ENCODE data around the gene RAI1.

Gene RAI1

DNA sequence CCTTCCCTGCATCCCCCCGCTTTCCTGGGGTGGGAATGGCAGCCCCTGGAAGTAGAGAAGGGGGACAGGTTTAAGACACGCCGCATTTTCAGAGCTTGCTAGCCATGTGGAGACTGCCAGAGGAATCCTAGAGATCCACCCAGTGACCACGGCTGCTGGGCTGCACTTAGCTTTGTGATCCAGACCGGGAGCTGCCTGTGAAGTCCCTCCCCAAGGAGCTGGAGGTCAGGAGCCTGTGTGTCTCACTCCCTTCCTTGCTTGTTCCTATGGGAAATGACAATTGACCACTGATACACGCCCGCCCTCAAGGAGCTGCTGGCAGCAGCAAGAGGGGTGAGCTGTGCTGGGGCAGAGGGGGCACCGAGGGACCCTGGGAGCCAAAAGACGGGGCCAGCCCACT is 81.9 kb downstream of the RAI1 start:
- FAIRE-seq (no peak), DNase-seq (ENCODE audit: insufficient read length, low spot score) (no peak)
- TF ChIP-seq POLR2A (IDR thresholded peaks at IDR 0.05; ENCODE audit: low read depth, low read length), result no peak

GRCh38 chr17:17763734-17764133 is 82.5 kb downstream of the RAI1 start:
- FAIRE-seq, result no peak
- no peak for TF ChIP-seq POLR2A (IDR thresholded peaks at IDR 0.05; ENCODE audit: low read depth, low read length)

GRCh38 chr17:17765359-17766076 is 84.3 kb downstream of the RAI1 start:
- TF ChIP-seq POLR2A (IDR thresholded peaks at IDR 0.05; ENCODE audit: low read depth, low read length), result no peak
- FAIRE-seq, result no peak
- no peak for DNase-seq (ENCODE audit: insufficient read length, low spot score)

More at GRCh38 chr17:17763734-17764133, 82.5 kb downstream of the RAI1 start:
- no peak for DNase-seq (ENCODE audit: insufficient read length, low spot score)

GRCh38 chr17:17766077-17766743 is 85.0 kb downstream of the RAI1 start:
- DNase-seq (ENCODE audit: insufficient read length, low spot score), result no peak
- FAIRE-seq, result no peak
- TF ChIP-seq POLR2A (IDR thresholded peaks at IDR 0.05; ENCODE audit: low read depth, low read length), result no peak

DNA sequence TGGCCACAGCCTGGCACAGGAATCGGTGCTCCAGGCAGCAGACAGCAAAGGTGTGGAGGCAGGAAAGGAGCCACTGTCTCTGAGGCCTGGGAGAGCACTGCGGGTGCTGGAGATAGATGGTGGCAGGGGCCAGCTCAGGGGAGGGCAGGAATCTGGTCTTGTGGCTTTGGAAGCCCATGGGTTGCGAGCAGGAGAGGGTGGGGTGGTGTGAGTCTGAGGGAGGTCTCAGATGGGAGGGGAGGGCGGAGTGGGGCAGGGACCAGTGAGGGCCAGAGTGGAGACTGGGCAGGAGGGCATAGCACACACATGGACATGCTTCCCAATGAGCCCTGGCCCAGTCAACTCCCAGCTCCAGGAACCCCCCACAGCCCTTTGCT is 85.5 kb downstream of the RAI1 start:
- DNase-seq (ENCODE audit: insufficient read length, low spot score) (no peak), FAIRE-seq (no peak)

DNA sequence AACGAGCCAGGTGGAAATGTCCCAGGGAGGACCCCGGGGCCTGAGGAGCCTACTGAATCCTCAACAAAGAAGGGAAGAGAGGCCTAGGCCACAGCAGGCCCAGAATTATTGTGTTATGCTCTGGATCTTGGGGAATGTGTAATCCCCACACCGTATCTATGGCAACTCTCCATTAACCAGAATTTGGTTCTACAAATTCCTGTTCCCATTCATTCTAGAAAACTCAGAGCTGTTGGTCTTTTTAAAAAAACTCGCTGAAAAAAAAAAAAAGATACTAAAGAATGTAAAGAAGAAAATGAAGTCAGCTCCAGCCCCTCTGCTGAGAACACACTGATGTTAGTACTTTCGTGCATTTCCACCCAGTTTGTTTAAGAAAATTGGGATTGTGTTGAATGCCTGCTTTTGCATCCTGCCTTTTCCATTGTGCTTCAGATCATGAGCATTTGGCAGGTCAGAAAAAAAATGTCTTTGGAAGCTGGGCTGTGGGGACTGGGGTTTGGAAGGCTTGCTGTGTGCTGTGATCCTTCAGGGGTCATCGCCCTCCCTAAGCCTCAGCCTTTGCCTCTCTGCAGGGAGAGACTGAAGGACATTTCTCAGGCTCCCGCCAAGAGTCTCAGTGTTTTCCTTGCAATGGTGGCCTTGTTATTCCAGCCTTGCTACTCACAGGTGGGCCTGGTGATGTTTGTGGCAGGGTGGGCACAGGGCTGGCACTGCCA is 86.1 kb downstream of the RAI1 start:
- DNase-seq (ENCODE audit: insufficient read length, low spot score), result no peak
- FAIRE-seq, result no peak
- TF ChIP-seq POLR2A (IDR thresholded peaks at IDR 0.05; ENCODE audit: low read depth, low read length), result no peak

More for the DNA sequence above, 85.5 kb downstream of the RAI1 start:
- no peak for TF ChIP-seq POLR2A (IDR thresholded peaks at IDR 0.05; ENCODE audit: low read depth, low read length)

DNA sequence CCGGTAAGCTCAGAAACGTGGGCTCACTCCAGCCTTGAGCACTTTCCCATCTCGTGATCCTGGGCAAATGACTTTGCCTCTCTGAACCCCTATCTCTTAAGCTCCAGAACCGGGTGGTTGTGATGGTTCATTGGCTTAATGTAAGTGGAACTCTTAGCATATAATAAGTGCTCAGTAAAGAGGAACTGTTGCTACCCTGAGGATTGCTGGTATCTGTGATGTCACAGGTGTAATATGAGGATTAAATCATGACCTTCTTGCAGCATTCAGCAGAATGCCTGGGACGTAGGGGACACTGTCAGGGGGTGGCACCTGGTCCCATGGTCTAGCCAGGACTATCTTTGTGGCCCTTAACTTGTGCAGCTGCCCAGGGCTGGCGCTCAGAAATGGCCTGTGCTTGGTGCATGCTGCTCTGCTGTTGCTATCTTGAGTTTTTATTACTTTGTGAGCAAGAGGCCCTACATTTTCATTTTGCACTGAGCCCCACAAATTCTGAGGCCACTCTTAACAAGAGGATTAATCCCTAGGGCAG is 86.7 kb downstream of the RAI1 start:
- FAIRE-seq, result no peak

GRCh38 chr17:17768424-17769088 is 87.3 kb downstream of the RAI1 start:
- no peak for TF ChIP-seq POLR2A (IDR thresholded peaks at IDR 0.05; ENCODE audit: low read depth, low read length)
- FAIRE-seq, result no peak
- no peak for DNase-seq (ENCODE audit: insufficient read length, low spot score)

More for the DNA sequence above, 86.7 kb downstream of the RAI1 start:
- DNase-seq (ENCODE audit: insufficient read length, low spot score), result no peak
- TF ChIP-seq POLR2A (IDR thresholded peaks at IDR 0.05; ENCODE audit: low read depth, low read length), result no peak

- FAIRE-seq, result no peak
- DNase-seq (ENCODE audit: insufficient read length, low spot score), result no peak
- no peak for TF ChIP-seq POLR2A (IDR thresholded peaks at IDR 0.05; ENCODE audit: low read depth, low read length)
These were observed 88.8 kb downstream of the RAI1 start for GRCh38 chr17:17769869-17770631.

DNA sequence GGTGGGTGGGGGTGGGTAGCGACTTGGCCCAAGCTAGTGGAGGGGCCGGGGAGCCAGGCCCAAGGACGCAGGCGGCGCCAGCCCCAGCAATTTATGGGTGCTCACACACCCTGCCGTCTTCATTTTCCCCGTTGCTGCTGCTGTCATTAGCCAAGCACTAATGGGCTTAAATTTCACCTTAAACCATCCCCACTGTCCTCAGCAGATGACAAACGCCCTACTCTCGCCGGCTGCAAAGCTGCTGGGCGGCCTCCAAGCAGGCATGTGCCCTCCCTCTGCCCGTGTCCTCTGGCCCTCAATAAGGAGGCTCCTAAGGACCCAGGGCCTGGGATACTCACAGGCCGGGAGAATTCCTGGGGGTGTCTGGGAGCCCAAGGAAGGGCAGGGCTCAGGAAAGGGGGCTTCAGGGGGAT is 89.4 kb downstream of the RAI1 start:
- no peak for TF ChIP-seq POLR2A (IDR thresholded peaks at IDR 0.05; ENCODE audit: low read depth, low read length)
- DNase-seq (ENCODE audit: insufficient read length, low spot score) (no peak), FAIRE-seq (no peak)

- TF ChIP-seq POLR2A (IDR thresholded peaks at IDR 0.05; ENCODE audit: low read depth, low read length), result no peak
- FAIRE-seq (no peak), DNase-seq (ENCODE audit: insufficient read length, low spot score) (no peak)
These were observed 90.4 kb downstream of the RAI1 start for GRCh38 chr17:17771498-17772201.

- no peak for TF ChIP-seq POLR2A (IDR thresholded peaks at IDR 0.05; ENCODE audit: low read depth, low read length)
- DNase-seq (ENCODE audit: insufficient read length, low spot score) (no peak), FAIRE-seq (no peak)
These were observed 91.0 kb downstream of the RAI1 start for GRCh38 chr17:17772231-17772630.
